HepG2 (cell line): ENCODE results near the gene SCUBE2. TPM values are rescaled to one million over a fixed set of nuclear protein-coding genes. Genes with fewer than 3 reads are reported as not detected.
A peak's percentile ranks its signal among the peaks of the same experiment; 100 is the strongest.

Experiments used
- ATAC-seq: fragments of 200-7000 bp; cut with Tn5 transposase; 3 replicates; pipeline ENCODE4 v1.9.1; 2020; ENCODE audit warnings: mild to moderate bottlenecking, moderate library complexity
- BruUV-seq: library from RNA; stranded (reverse); fragments of 400-500 nt; replicated peaks from 2 replicates; lab custom pipeline; 2021; lab: Mats Ljungman, UMichigan
- CTCF ChIA-PET: fragments of 300-600 bp; formaldehyde crosslinking; extraction: SDS; loops from one replicate; lab custom pipeline; 2021; ENCODE audit warnings: low total read pairs, inconsistent platforms, low intra/inter-chr PET ratio; lab: Yijun Ruan, JAX
- POLR2A ChIA-PET: fragments of 350-600 bp; sonication (Branson Sonifier 250); formaldehyde crosslinking; loops from one replicate; lab custom pipeline; 2020; ENCODE audit warnings: antibody characterized with exemption, inconsistent platforms; lab: Yijun Ruan, JAX
- DNase-seq: peaks from one replicate; pipeline ENCODE4 v3.0.0-alpha.2; 2015; ENCODE audit warnings: low spot score
- FAIRE-seq: peaks from 3 replicates; lab custom pipeline; 2011; peaks lifted over from hg19 to GRCh38; lab: Jason Lieb, UNC
- H2AFZ ChIP-seq: one replicate; pipeline ENCODE4 v1.6.1; 2011; ENCODE audit warnings: low read length, inconsistent platforms
- H3K27ac ChIP-seq: fragments of 300-600 bp; 3 replicates; pipeline ENCODE4 v1.8.0; 2011; ENCODE audit warnings: mixed run types, mild to moderate bottlenecking, mixed read lengths, low read length, inconsistent platforms; ENCODE audit not compliant: insufficient read depth; ENCODE audit errors: extremely low read length
- H3K27me3 ChIP-seq, 2 experiments: fragments of 200-600 bp in 1 of 2; 2 replicates in 1 of 2; 3 replicates in 1 of 2; pipeline versions ENCODE4 v1.6.0 to v1.8.0; 2011; ENCODE audit warnings: low read length in 2 of 2, mild to moderate bottlenecking in 2 of 2, moderate library complexity in 2 of 2, inconsistent platforms in 1 of 2; ENCODE audit not compliant: insufficient read depth in 2 of 2, control insufficient read depth in 1 of 2
- H3K36me3 ChIP-seq, 2 experiments: fragments of 200-600 bp in 1 of 2; replicated peaks in 1 of 2; 2 replicates in 1 of 2; 3 replicates in 1 of 2; pipeline versions ENCODE4 v1.5.1 to v1.8.0; 2011; ENCODE audit warnings: low read length in 2 of 2, inconsistent platforms in 1 of 2; ENCODE audit not compliant: insufficient read depth in 2 of 2, control insufficient read depth in 1 of 2
- H3K4me1 ChIP-seq: 2 replicates; pipeline ENCODE4 v1.5.1; 2012; ENCODE audit warnings: low read length, inconsistent platforms; ENCODE audit not compliant: insufficient read depth
- H3K4me2 ChIP-seq: 2 replicates; pipeline ENCODE4 v1.6.0; 2011; ENCODE audit warnings: low read depth, low read length, inconsistent platforms
- H3K4me3 ChIP-seq, 3 experiments: fragments of 200-600 bp in 1 of 3; sonication (generic), shearing (Covaris generic) in 1 of 3; replicated peaks in 1 of 3; 2 replicates each; pipeline ENCODE4 v1.5.1; 2011 to 2016; ENCODE audit warnings: low read length in 3 of 3, inconsistent platforms in 2 of 3, low read depth in 2 of 3, mild to moderate bottlenecking in 2 of 3, control low read depth in 1 of 3, mixed read lengths in 1 of 3; ENCODE audit not compliant: insufficient read depth in 1 of 3
- H3K79me2 ChIP-seq: one replicate; pipeline ENCODE4 v1.6.1; 2011; ENCODE audit warnings: low read length, inconsistent platforms; ENCODE audit not compliant: insufficient read depth
- H3K9ac ChIP-seq: 2 replicates; pipeline ENCODE4 v1.6.0; 2011; ENCODE audit warnings: mild to moderate bottlenecking, low read depth, low read length, inconsistent platforms; ENCODE audit not compliant: insufficient read depth
- H3K9me3 ChIP-seq: 2 replicates; pipeline ENCODE4 v1.5.1; 2012; ENCODE audit warnings: mild to moderate bottlenecking, low read length
- H4K20me1 ChIP-seq: 2 replicates; pipeline ENCODE4 v1.6.0; 2011; ENCODE audit warnings: inconsistent platforms, mild to moderate bottlenecking, low read length, moderate library complexity; ENCODE audit not compliant: insufficient read depth
- FOXA3 ChIP-seq: IDR thresholded peaks from 2 replicates; pipeline ENCODE4 v1.6.1; 2016; ENCODE audit warnings: missing genetic modification reagents, missing compliant biosample characterization
- ZNF501 ChIP-seq: sonication (generic); formaldehyde crosslinking; IDR thresholded peaks from 2 replicates; pipeline ENCODE4 v1.5.1; 2020; ENCODE audit warnings: mild to moderate bottlenecking, moderate library complexity, missing genetic modification reagents
- WGBS: methylation state at CpG from one replicate; pipeline ENCODE4 v1.1.6; 2017; ENCODE audit warnings: low lambda C conversion rate; 5-methylcytosine and 5-hydroxymethylcytosine counted together
- in situ Hi-C: cut with HindIII; loops from 2 replicates; pipeline ENCODE4 v1.10.0; 2017; ENCODE audit warnings: low pct_unique_long_range_greater_than_20kb; ENCODE audit not compliant: extremely low pct_ligation_motif_present
- intact Hi-C: fragments of 100-400 bp; cut with micrococcal nuclease; formaldehyde crosslinking; loops from one replicate; pipeline ENCODE4 v1.10.0; 2022; ENCODE audit not compliant: unreplicated experiment
- polyA plus RNA-seq, 8 experiments: library from polyadenylated mRNA; depleted of rRNA in 3 of 8; stranded (reverse) in 7 of 8; unstranded in 1 of 8; fragments of >200 nt; fragmentation: Illumina TruSeq in 4 of 8; extraction: Trizol in 4 of 8; gene quantifications; 2 replicates each; pipeline versions ENCODE4 v1.2.1 to v1.2.3, GENCODE V29; 2011 to 2016; ENCODE audit warnings: low read depth in 4 of 8, missing spikeins in 1 of 8, mixed read lengths in 1 of 8; ENCODE audit not compliant: insufficient read depth in 1 of 8
- total RNA-seq, 5 experiments: library from RNA; depleted of rRNA; stranded (reverse); fragments of >200 nt; fragmentation: Illumina TruSeq; extraction: Trizol; gene quantifications; 2 replicates each; pipeline ENCODE4 v1.2.3, GENCODE V29; 2016; ENCODE audit warnings: low read depth in 1 of 5
- TF ChIP-seq, protein P1 (sequence below): sonication (generic); formaldehyde crosslinking; IDR thresholded peaks from 2 replicates; pipeline ENCODE4 v1.5.1; 2020; ENCODE audit warnings: mild to moderate bottlenecking, moderate library complexity, missing genetic modification reagents

The SCUBE2 gene
- total and polyA plus RNA-seq, 2 of the 13 experiments (the other 11 are each of a cell fraction or from before 2014, with no cell fraction given), result 0.09 TPM; not detected in 1

DNA sequence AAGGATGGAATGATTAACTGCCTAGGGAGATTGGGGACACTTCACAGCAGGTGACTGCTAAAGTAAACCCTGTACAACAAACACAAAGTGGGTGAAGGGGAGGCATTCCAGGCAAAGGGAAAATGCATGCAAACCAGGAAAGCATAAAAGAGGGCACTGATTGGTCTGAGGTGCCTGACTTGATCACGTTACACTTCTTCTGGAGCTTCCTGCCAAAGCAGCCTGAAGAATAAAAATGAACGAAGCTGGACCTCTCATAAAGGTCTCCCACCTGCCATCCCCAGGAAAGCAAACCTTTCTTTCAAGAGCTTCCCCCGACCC lies 46.7 kb upstream of the SCUBE2 start:
- H3K79me2 ChIP-seq, result no peaks in the 10 kb centered on the region
- H3K27ac ChIP-seq, result no peak overlapping the region
- no peak overlapping the region for H3K4me3 ChIP-seq
- H3K36me3 ChIP-seq, result peaks cover 21 to 53% of the 10 kb centered on the region in 2 experiments
- H4K20me1 ChIP-seq, result peaks cover 4% of the 10 kb centered on the region; the same call in 1 of the 2 replicates
- no peak for DNase-seq
- no peaks in the 10 kb centered on the region for H3K27me3 ChIP-seq
- peaks cover 20% of the 10 kb centered on the region; the same call in 1 of the 2 replicates for H3K4me1 ChIP-seq
- intact Hi-C loops, result no loop called here
- no peaks in the 10 kb centered on the region for H3K9me3 ChIP-seq
- H2AFZ ChIP-seq, result no peak overlapping the region
- POLR2A ChIA-PET, result interaction anchor here (1.2 to 2.0 kb wide), 2 partner anchors 173 to 322 kb away, joined by 4 to 5 read pairs; partner anchors contain the start of gene ZNF143
- TF ChIP-seq, protein P1, sequence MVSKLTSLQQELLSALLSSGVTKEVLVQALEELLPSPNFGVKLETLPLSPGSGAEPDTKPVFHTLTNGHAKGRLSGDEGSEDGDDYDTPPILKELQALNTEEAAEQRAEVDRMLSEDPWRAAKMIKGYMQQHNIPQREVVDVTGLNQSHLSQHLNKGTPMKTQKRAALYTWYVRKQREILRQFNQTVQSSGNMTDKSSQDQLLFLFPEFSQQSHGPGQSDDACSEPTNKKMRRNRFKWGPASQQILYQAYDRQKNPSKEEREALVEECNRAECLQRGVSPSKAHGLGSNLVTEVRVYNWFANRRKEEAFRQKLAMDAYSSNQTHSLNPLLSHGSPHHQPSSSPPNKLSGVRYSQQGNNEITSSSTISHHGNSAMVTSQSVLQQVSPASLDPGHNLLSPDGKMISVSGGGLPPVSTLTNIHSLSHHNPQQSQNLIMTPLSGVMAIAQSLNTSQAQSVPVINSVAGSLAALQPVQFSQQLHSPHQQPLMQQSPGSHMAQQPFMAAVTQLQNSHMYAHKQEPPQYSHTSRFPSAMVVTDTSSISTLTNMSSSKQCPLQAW (CRISPR knock-in tag), result 0 out of 2 replicates have a peak, but pooled peaks have one; percentile 0
- TF ChIP-seq ZNF501 (peak; percentile 64; the same call in 1 of the 2 replicates), FOXA3 (CRISPR knock-in tag) (no peak)
- no TSS peak for BruUV-seq
- H3K4me2 ChIP-seq, result no peak overlapping the region
- 0 out of 2 replicates have a peak overlapping the region, but pooled peaks have one; percentile 6 for H3K9ac ChIP-seq
- CTCF ChIA-PET, result interaction anchor here (1.1 to 2.3 kb wide), 2 partner anchors 123 to 224 kb away, joined by 4 to 19 read pairs; no protein-coding TSS in a partner anchor
- in situ Hi-C loops, result loop anchor here (10.0 kb wide), 1 partner anchor 223 kb away; the partner anchor contains the start of gene AKIP1
- no peak for FAIRE-seq
- WGBS, result 87% methylated on average over 3 of the region's 3 CpGs
- peak; percentile 44 for ATAC-seq
